ENCODE measurements around the gene ZFAND5.

The ZFAND5 gene

DNA sequence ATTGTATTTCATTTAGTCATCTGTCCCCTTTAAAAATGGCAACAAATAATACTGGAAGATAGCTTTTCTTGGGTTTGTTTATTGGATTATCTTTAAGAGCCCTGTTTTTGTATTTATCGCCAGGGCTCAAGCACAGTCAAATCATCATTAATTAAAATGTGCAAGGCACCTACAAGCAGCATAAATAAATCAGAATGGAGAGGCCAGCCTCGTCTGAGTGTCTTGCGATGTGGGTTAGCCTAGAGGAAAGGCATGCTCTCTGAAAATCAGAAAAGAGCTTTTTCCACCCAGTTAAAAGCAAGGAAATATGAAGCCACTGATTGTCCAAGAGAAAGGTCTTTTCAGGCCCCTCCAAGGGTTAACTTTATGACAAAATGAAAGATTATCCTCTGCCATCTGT lies 31.8 kb downstream of the ZFAND5 start:
- H3K4me3 ChIP-seq (replicated peaks; ENCODE audit: low read depth, low read length), result no peak overlapping the region
- H3K36me3 ChIP-seq (ENCODE audit: control insufficient read depth, insufficient read depth, low read length), result no peaks in the 10 kb centered on the region
- TF ChIP-seq, protein P1, sequence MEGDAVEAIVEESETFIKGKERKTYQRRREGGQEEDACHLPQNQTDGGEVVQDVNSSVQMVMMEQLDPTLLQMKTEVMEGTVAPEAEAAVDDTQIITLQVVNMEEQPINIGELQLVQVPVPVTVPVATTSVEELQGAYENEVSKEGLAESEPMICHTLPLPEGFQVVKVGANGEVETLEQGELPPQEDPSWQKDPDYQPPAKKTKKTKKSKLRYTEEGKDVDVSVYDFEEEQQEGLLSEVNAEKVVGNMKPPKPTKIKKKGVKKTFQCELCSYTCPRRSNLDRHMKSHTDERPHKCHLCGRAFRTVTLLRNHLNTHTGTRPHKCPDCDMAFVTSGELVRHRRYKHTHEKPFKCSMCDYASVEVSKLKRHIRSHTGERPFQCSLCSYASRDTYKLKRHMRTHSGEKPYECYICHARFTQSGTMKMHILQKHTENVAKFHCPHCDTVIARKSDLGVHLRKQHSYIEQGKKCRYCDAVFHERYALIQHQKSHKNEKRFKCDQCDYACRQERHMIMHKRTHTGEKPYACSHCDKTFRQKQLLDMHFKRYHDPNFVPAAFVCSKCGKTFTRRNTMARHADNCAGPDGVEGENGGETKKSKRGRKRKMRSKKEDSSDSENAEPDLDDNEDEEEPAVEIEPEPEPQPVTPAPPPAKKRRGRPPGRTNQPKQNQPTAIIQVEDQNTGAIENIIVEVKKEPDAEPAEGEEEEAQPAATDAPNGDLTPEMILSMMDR (IDR thresholded peaks at IDR 0.05; ENCODE audit: insufficient read depth, low read length, poor library complexity, severe bottlenecking), result no peak
- no peaks in the 10 kb centered on the region for H3K27me3 ChIP-seq (replicated peaks; ENCODE audit: control insufficient read depth, insufficient read depth, low read length)
- no peak for DNase-seq (ENCODE audit: extremely low read depth, insufficient read length)

DNA sequence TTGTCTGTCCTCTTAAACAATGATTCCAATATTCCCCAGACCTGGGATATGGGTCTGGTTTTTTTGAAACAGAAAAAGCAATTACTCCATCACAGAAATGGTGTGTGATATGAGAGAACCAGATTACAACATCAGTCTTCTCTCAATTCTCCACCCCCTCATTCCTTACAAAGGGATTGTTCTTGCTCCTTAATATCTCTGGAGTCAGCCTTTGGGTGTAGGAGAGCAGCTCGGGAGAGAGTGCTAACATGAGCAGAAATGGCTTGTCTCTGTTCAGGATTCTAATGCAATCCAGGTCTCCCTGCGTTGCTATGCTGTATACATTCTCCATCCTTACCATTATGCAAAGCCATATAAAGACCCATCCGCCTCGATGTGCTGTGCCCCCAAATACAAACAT lies 32.7 kb downstream of the ZFAND5 start:
- TF ChIP-seq, protein P1 (IDR thresholded peaks at IDR 0.05; ENCODE audit: insufficient read depth, low read length, poor library complexity, severe bottlenecking), result no peak
- DNase-seq (ENCODE audit: extremely low read depth, insufficient read length), result no peak
- no peaks in the 10 kb centered on the region for H3K36me3 ChIP-seq (ENCODE audit: control insufficient read depth, insufficient read depth, low read length)
- H3K4me3 ChIP-seq (replicated peaks; ENCODE audit: low read depth, low read length), result no peak overlapping the region
- no peaks in the 10 kb centered on the region for H3K27me3 ChIP-seq (replicated peaks; ENCODE audit: control insufficient read depth, insufficient read depth, low read length)

DNA sequence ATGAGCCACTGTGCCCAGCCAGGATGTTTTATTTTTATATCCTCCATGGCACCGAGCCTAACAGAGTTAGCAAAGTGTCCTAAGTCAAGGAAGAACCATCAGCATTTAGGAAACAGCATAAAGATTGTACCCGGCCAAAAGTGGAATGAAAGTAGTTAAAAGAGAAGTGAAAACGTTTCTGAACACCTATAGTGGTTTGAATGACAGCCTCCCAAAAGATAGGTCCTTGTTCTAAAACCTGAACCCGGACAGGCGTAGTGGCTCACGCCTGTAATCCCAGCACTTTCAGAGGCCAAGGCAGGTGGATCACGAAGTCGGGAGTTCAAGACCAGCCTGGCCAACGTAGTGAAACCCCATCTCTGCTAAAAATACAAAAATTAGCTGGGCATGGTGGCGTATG lies 37.4 kb downstream of the ZFAND5 start:
- TF ChIP-seq, protein P1 (IDR thresholded peaks at IDR 0.05; ENCODE audit: insufficient read depth, low read length, poor library complexity, severe bottlenecking), result no peak
- no peak overlapping the region for H3K4me3 ChIP-seq (replicated peaks; ENCODE audit: low read depth, low read length)
- H3K27me3 ChIP-seq (replicated peaks; ENCODE audit: control insufficient read depth, insufficient read depth, low read length), result no peaks in the 10 kb centered on the region
- DNase-seq (ENCODE audit: extremely low read depth, insufficient read length), result no peak
- H3K36me3 ChIP-seq (ENCODE audit: control insufficient read depth, insufficient read depth, low read length), result no peaks in the 10 kb centered on the region

DNA sequence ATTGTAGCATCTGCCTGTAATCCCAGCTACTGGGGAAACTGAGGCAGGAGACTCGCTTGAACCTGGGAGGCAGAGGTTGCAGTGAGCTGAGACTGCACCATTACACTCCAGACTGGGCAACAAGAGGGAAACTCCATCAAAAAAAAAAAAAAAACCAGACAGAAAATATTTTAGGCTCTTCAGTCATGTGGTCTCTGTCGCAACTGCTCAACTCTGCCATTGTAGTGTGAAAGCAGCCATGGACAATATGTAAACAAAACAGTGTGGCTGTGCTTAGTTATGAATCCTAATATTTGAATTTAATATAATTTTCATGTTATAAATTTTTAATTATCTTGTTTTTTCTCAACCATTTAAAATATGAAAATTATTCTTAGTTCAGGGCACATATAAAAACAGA lies 38.4 kb downstream of the ZFAND5 start:
- DNase-seq (ENCODE audit: extremely low read depth, insufficient read length), result no peak
- Histone ChIP-seq H3K27me3 (replicated peaks; ENCODE audit: control insufficient read depth, insufficient read depth, low read length) (no peaks in the 10 kb centered on the region), H3K4me3 (replicated peaks; ENCODE audit: low read depth, low read length) (no peak overlapping the region), H3K36me3 (ENCODE audit: control insufficient read depth, insufficient read depth, low read length) (no peaks in the 10 kb centered on the region)
- TF ChIP-seq, protein P1 (IDR thresholded peaks at IDR 0.05; ENCODE audit: insufficient read depth, low read length, poor library complexity, severe bottlenecking), result no peak

DNA sequence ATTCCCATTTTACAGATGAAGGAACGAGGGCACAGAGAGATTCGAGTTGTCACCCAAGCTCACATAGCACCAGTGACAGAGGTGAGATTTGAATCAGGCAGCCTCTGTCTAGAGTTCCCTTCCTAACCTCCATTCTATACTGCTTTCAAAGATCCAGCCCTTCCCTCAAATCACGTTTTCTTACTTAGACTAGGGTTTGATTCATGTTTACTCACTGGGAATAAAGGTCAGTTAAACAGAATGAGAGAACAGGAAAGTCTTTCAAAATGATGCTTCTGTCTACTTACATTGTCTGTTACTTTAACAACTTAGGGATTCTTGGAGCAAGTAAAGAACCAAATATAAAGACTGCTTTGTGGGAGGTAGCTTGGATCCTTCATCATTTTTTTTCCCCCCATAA lies 40.0 kb downstream of the ZFAND5 start:
- H3K4me3 ChIP-seq (replicated peaks; ENCODE audit: low read depth, low read length), result no peak overlapping the region
- H3K27me3 ChIP-seq (replicated peaks; ENCODE audit: control insufficient read depth, insufficient read depth, low read length), result no peaks in the 10 kb centered on the region
- no peak for DNase-seq (ENCODE audit: extremely low read depth, insufficient read length)
- TF ChIP-seq, protein P1 (IDR thresholded peaks at IDR 0.05; ENCODE audit: insufficient read depth, low read length, poor library complexity, severe bottlenecking), result no peak
- H3K36me3 ChIP-seq (ENCODE audit: control insufficient read depth, insufficient read depth, low read length), result no peaks in the 10 kb centered on the region

DNA sequence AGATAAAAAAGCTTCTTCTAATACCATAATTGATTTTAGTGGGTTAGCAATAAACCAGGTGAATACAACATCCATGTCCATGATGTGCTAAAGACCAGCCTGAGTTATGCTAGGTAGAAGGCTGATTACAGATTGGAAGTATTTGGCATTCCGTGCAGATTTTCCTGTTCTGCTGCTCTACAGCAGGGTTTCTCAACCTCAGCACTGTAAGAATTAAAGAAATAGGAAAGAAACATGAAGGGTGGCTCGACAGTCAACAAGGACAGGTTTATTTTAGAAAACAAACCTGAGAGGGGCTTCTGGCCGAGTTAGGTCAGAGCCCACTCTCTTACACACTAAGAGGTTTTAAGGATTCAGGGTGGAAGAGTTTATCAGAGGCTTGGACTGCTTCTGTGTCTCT lies 42.3 kb downstream of the ZFAND5 start:
- no peak overlapping the region for H3K4me3 ChIP-seq (replicated peaks; ENCODE audit: low read depth, low read length)
- no peak for DNase-seq (ENCODE audit: extremely low read depth, insufficient read length)
- H3K36me3 ChIP-seq (ENCODE audit: control insufficient read depth, insufficient read depth, low read length), result no peaks in the 10 kb centered on the region
- no peaks in the 10 kb centered on the region for H3K27me3 ChIP-seq (replicated peaks; ENCODE audit: control insufficient read depth, insufficient read depth, low read length)
- TF ChIP-seq, protein P1 (IDR thresholded peaks at IDR 0.05; ENCODE audit: insufficient read depth, low read length, poor library complexity, severe bottlenecking), result no peak

Measured in GM06990 (cell line).